HepG2 (cell line): ENCODE measurements around the gene SRRT. TPM values are rescaled to one million over a fixed set of nuclear protein-coding genes. Genes with fewer than 3 reads are reported as not detected.

Experiments used
- ATAC-seq: fragments of 200-7000 bp; cut with Tn5 transposase; 3 replicates; pipeline ENCODE4 v1.9.1; 2020; ENCODE audit warnings: mild to moderate bottlenecking, moderate library complexity
- BruUV-seq: library from RNA; stranded (reverse); fragments of 400-500 nt; replicated peaks from 2 replicates; lab custom pipeline; 2021; lab: Mats Ljungman, UMichigan
- CTCF ChIA-PET: fragments of 300-600 bp; formaldehyde crosslinking; extraction: SDS; loops from one replicate; lab custom pipeline; 2021; ENCODE audit warnings: low total read pairs, inconsistent platforms, low intra/inter-chr PET ratio; lab: Yijun Ruan, JAX
- POLR2A ChIA-PET: fragments of 350-600 bp; sonication (Branson Sonifier 250); formaldehyde crosslinking; loops from one replicate; lab custom pipeline; 2020; ENCODE audit warnings: antibody characterized with exemption, inconsistent platforms; lab: Yijun Ruan, JAX
- DNase-seq: peaks from one replicate; pipeline ENCODE4 v3.0.0-alpha.2; 2015; ENCODE audit warnings: low spot score
- FAIRE-seq: peaks from 3 replicates; lab custom pipeline; 2011; peaks lifted over from hg19 to GRCh38; lab: Jason Lieb, UNC
- H2AFZ ChIP-seq: one replicate; pipeline ENCODE4 v1.6.1; 2011; ENCODE audit warnings: low read length, inconsistent platforms
- H3K27ac ChIP-seq: fragments of 300-600 bp; 3 replicates; pipeline ENCODE4 v1.8.0; 2011; ENCODE audit warnings: mixed run types, mild to moderate bottlenecking, mixed read lengths, low read length, inconsistent platforms; ENCODE audit not compliant: insufficient read depth; ENCODE audit errors: extremely low read length
- H3K27me3 ChIP-seq, 2 experiments: fragments of 200-600 bp in 1 of 2; 2 replicates in 1 of 2; 3 replicates in 1 of 2; pipeline versions ENCODE4 v1.6.0 to v1.8.0; 2011; ENCODE audit warnings: low read length in 2 of 2, mild to moderate bottlenecking in 2 of 2, moderate library complexity in 2 of 2, inconsistent platforms in 1 of 2; ENCODE audit not compliant: insufficient read depth in 2 of 2, control insufficient read depth in 1 of 2
- H3K36me3 ChIP-seq, 2 experiments: fragments of 200-600 bp in 1 of 2; replicated peaks in 1 of 2; 2 replicates in 1 of 2; 3 replicates in 1 of 2; pipeline versions ENCODE4 v1.5.1 to v1.8.0; 2011; ENCODE audit warnings: low read length in 2 of 2, inconsistent platforms in 1 of 2; ENCODE audit not compliant: insufficient read depth in 2 of 2, control insufficient read depth in 1 of 2
- H3K4me1 ChIP-seq: 2 replicates; pipeline ENCODE4 v1.5.1; 2012; ENCODE audit warnings: low read length, inconsistent platforms; ENCODE audit not compliant: insufficient read depth
- H3K4me2 ChIP-seq: 2 replicates; pipeline ENCODE4 v1.6.0; 2011; ENCODE audit warnings: low read depth, low read length, inconsistent platforms
- H3K4me3 ChIP-seq, 3 experiments: fragments of 200-600 bp in 1 of 3; sonication (generic), shearing (Covaris generic) in 1 of 3; replicated peaks in 1 of 3; 2 replicates each; pipeline ENCODE4 v1.5.1; 2011 to 2016; ENCODE audit warnings: low read length in 3 of 3, inconsistent platforms in 2 of 3, low read depth in 2 of 3, mild to moderate bottlenecking in 2 of 3, control low read depth in 1 of 3, mixed read lengths in 1 of 3; ENCODE audit not compliant: insufficient read depth in 1 of 3
- H3K79me2 ChIP-seq: one replicate; pipeline ENCODE4 v1.6.1; 2011; ENCODE audit warnings: low read length, inconsistent platforms; ENCODE audit not compliant: insufficient read depth
- H3K9ac ChIP-seq: 2 replicates; pipeline ENCODE4 v1.6.0; 2011; ENCODE audit warnings: mild to moderate bottlenecking, low read depth, low read length, inconsistent platforms; ENCODE audit not compliant: insufficient read depth
- H3K9me3 ChIP-seq: 2 replicates; pipeline ENCODE4 v1.5.1; 2012; ENCODE audit warnings: mild to moderate bottlenecking, low read length
- H4K20me1 ChIP-seq: 2 replicates; pipeline ENCODE4 v1.6.0; 2011; ENCODE audit warnings: inconsistent platforms, mild to moderate bottlenecking, low read length, moderate library complexity; ENCODE audit not compliant: insufficient read depth
- AGO2 ChIP-seq: fragments of 200-400 bp; formaldehyde crosslinking; optimal IDR thresholded peaks from 2 replicates; pipeline ENCODE3; 2017; ENCODE audit warnings: mild to moderate bottlenecking, low read depth, low read length, moderate library complexity
- ARHGAP35 ChIP-seq: sonication (generic); formaldehyde crosslinking; IDR thresholded peaks from 2 replicates; pipeline ENCODE4 v1.9.0; 2022; ENCODE audit warnings: mild to moderate bottlenecking, inconsistent platforms, moderate library complexity, missing genetic modification reagents, borderline replicate concordance
- BCL6 ChIP-seq: IDR thresholded peaks from 2 replicates; pipeline ENCODE4 v1.6.1; 2016; ENCODE audit warnings: missing genetic modification reagents, missing compliant biosample characterization
- GTF2F1 ChIP-seq: fragments of 150-350 bp; IDR thresholded peaks from 2 replicates; pipeline ENCODE4 v1.6.1; 2014; ENCODE audit warnings: low read length
- HHEX ChIP-seq: IDR thresholded peaks from 2 replicates; pipeline ENCODE4 v1.6.1; 2016; ENCODE audit warnings: control low read depth
- JUNB ChIP-seq: sonication (generic); formaldehyde crosslinking; IDR thresholded peaks from 2 replicates; pipeline ENCODE4 v1.8.0; 2022; ENCODE audit warnings: missing genetic modification reagents, mild to moderate bottlenecking, borderline replicate concordance
- MEIS2 ChIP-seq: sonication (generic); formaldehyde crosslinking; IDR thresholded peaks from 2 replicates; pipeline ENCODE4 v1.9.0; 2021; ENCODE audit warnings: mild to moderate bottlenecking, missing genetic modification reagents
- MIER2 ChIP-seq: IDR thresholded peaks from 2 replicates; pipeline ENCODE4 v1.6.1; 2016; ENCODE audit warnings: missing biosample characterization, missing genetic modification reagents
- POGZ ChIP-seq: sonication (generic); formaldehyde crosslinking; IDR thresholded peaks from 2 replicates; pipeline ENCODE4 v1.4.0; 2020; ENCODE audit warnings: mild to moderate bottlenecking, missing genetic modification reagents
- SMAD3 ChIP-seq: sonication (generic); formaldehyde crosslinking; IDR thresholded peaks from 2 replicates; pipeline ENCODE4 v1.4.0; 2020; ENCODE audit warnings: missing genetic modification reagents
- SRSF1 ChIP-seq: fragments of 200-400 bp; formaldehyde crosslinking; optimal IDR thresholded peaks from 2 replicates; pipeline ENCODE3; 2017; ENCODE audit warnings: mild to moderate bottlenecking, low read depth, low read length, moderate library complexity
- TGIF2 ChIP-seq: IDR thresholded peaks from 2 replicates; pipeline ENCODE4 v1.6.1; 2016; ENCODE audit warnings: control low read depth, missing compliant biosample characterization
- TP53 ChIP-seq: sonication (generic); formaldehyde crosslinking; conservative IDR thresholded peaks from 2 replicates; pipeline ENCODE4 v1.4.0; 2020; ENCODE audit warnings: missing genetic modification reagents
- ZFX ChIP-seq: sonication (generic); formaldehyde crosslinking; IDR thresholded peaks from 2 replicates; pipeline ENCODE4 v1.4.0; 2020; ENCODE audit warnings: mild to moderate bottlenecking, low read depth, missing genetic modification reagents, moderate library complexity
- ZNF441 ChIP-seq: sonication (generic); formaldehyde crosslinking; IDR thresholded peaks from 2 replicates; pipeline ENCODE4 v1.7.0; 2021; ENCODE audit warnings: missing genetic modification reagents, borderline replicate concordance
- ZNF543 ChIP-seq: sonication (generic); formaldehyde crosslinking; IDR thresholded peaks from 2 replicates; pipeline ENCODE4 v1.4.0; 2020; ENCODE audit warnings: mild to moderate bottlenecking, missing genetic modification reagents
- ZNF749 ChIP-seq: sonication (generic); formaldehyde crosslinking; IDR thresholded peaks from 2 replicates; pipeline ENCODE4 v1.8.0; 2022; ENCODE audit warnings: mild to moderate bottlenecking, missing genetic modification reagents, moderate library complexity, borderline replicate concordance
- ZNF781 ChIP-seq: sonication (generic); formaldehyde crosslinking; IDR thresholded peaks from 2 replicates; pipeline ENCODE4 v1.5.1; 2020; ENCODE audit warnings: borderline replicate concordance, mild to moderate bottlenecking, missing genetic modification reagents; ENCODE audit errors: not compliant biosample characterization
- ZSCAN31 ChIP-seq: sonication (generic); formaldehyde crosslinking; IDR thresholded peaks from 2 replicates; pipeline ENCODE4 v1.5.0; 2020; ENCODE audit warnings: low read depth, mild to moderate bottlenecking, missing genetic modification reagents
- WGBS: methylation state at CpG from one replicate; pipeline ENCODE4 v1.1.6; 2017; ENCODE audit warnings: low lambda C conversion rate; 5-methylcytosine and 5-hydroxymethylcytosine counted together
- in situ Hi-C: cut with HindIII; loops from 2 replicates; pipeline ENCODE4 v1.10.0; 2017; ENCODE audit warnings: low pct_unique_long_range_greater_than_20kb; ENCODE audit not compliant: extremely low pct_ligation_motif_present
- intact Hi-C: fragments of 100-400 bp; cut with micrococcal nuclease; formaldehyde crosslinking; loops from one replicate; pipeline ENCODE4 v1.10.0; 2022; ENCODE audit not compliant: unreplicated experiment
- polyA plus RNA-seq, 8 experiments: library from polyadenylated mRNA; depleted of rRNA in 3 of 8; stranded (reverse) in 7 of 8; unstranded in 1 of 8; fragments of >200 nt; fragmentation: Illumina TruSeq in 4 of 8; extraction: Trizol in 4 of 8; gene quantifications; 2 replicates each; pipeline versions ENCODE4 v1.2.1 to v1.2.3, GENCODE V29; 2011 to 2016; ENCODE audit warnings: low read depth in 4 of 8, missing spikeins in 1 of 8, mixed read lengths in 1 of 8; ENCODE audit not compliant: insufficient read depth in 1 of 8
- total RNA-seq, 5 experiments: library from RNA; depleted of rRNA; stranded (reverse); fragments of >200 nt; fragmentation: Illumina TruSeq; extraction: Trizol; gene quantifications; 2 replicates each; pipeline ENCODE4 v1.2.3, GENCODE V29; 2016; ENCODE audit warnings: low read depth in 1 of 5
- TF ChIP-seq, protein P1 (sequence below): IDR thresholded peaks from 2 replicates; pipeline ENCODE4 v1.6.1; 2012; ENCODE audit warnings: inconsistent platforms
- TF ChIP-seq, protein P2 (sequence below): sonication (generic); formaldehyde crosslinking; IDR thresholded peaks from 2 replicates; pipeline ENCODE4 v1.4.0; 2020; ENCODE audit warnings: missing genetic modification reagents
- TF ChIP-seq, protein P3 (sequence below): sonication (generic); formaldehyde crosslinking; IDR thresholded peaks from 2 replicates; pipeline ENCODE4 v1.4.0; 2020; ENCODE audit warnings: missing genetic modification reagents

Gene SRRT
- total and polyA plus RNA-seq, 2 of the 13 experiments (the other 11 are each of a cell fraction or from before 2014, with no cell fraction given): 26.2 to 106 TPM

DNA sequence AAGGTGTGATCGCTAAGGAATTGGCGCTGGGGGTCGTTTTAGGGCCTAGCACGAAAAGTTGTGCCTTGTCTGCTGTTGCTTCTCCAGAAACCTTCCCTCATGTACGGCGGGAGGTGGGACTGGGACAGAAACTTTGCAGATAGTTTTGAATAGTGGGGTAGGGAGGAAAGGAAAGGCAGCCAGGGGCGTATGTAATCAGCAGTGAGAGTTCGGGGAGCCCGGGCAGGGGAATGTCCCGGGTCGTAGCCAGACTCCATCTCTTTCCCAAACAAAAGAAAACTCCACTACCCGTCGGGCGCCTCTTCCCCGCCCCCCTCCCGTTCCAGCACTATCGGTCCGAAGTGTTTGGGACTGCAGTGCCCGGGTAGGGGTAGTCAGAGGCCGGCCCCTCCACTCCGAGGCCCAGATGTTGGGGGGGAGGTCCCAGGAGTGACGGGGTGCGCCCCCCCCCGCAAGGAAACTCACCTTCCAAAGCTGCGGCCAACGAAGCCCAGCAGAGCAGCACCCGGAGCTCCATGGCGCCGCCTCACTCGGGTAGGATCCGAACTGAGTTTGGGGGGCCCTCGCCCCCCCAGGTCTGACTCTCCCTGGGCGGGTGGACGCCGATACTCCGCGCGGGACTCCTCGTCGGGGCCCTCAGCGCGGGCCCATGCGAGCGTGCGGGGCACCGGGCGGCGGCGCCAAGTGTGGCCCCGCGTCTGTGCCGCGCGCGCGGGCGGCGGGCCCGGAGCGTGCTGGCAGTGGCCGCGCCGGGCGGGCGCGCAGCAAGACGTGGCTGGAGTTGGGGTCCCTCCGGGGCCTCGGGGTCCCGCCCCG, 48.2 kb upstream of the SRRT start:
- Histone ChIP-seq H3K4me1 (peaks cover 63% of the 10 kb centered on the region), H3K36me3 (peaks cover 14 to 20% of the 10 kb centered on the region in 2 experiments; a peak in 3 of 5 replicates), H3K79me2 (peaks cover 36% of the 10 kb centered on the region), H3K4me3 (peak overlapping the region; percentile 81 to 90 (median 87)), H3K27ac (peak overlapping the region; percentile 69), H3K4me2 (peak overlapping the region; percentile 95), H4K20me1 (peaks cover 13% of the 10 kb centered on the region; the same call in 1 of the 2 replicates), H3K9ac (peak overlapping the region; percentile 78), H2AFZ (no peak overlapping the region), H3K9me3 (no peaks in the 10 kb centered on the region), H3K27me3 (no peaks in the 10 kb centered on the region; a peak in 2 of 5 replicates)
- no peak for FAIRE-seq
- intact Hi-C loops: loop anchor here (1.0 kb wide), 1 partner anchor 25 kb away; no protein-coding TSS in a partner anchor
- POLR2A ChIA-PET: interaction anchor here (0.8 to 4.1 kb wide), 14 partner anchors 8 to 240 kb away, joined by 3 to 69 read pairs (median 6); partner anchors contain the start of genes FBXO24, GIGYF1, LRCH4 and MOSPD3
- no peak for DNase-seq
- under 1% methylated on average over 21 of the region's 71 CpGs for WGBS
- no TSS peak for BruUV-seq
- in situ Hi-C loops: no loop called here
- CTCF ChIA-PET: interaction anchor here (1.5 kb wide), 1 partner anchor 27 kb away, joined by 5 read pairs; no protein-coding TSS in a partner anchor
- ATAC-seq: peak; percentile 18
- TF ChIP-seq TGIF2 (CRISPR knock-in tag) (peak; percentile 4; the same call in 1 of the 2 replicates), HHEX (CRISPR knock-in tag) (no peak), ARHGAP35 (no peak), ZNF781 (no peak), GTF2F1 (no peak), AGO2 (peak; percentile 68), SMAD3 (CRISPR knock-in tag) (no peak), TP53 (CRISPR knock-in tag) (no peak), ZNF749 (CRISPR knock-in tag) (no peak), MEIS2 (no peak), BCL6 (no peak), MIER2 (CRISPR knock-in tag) (no peak), SRSF1 (peak; percentile 82), ZSCAN31 (CRISPR knock-in tag) (0 out of 2 replicates have a peak, but pooled peaks have one; percentile 12), POGZ (CRISPR knock-in tag) (0 out of 2 replicates have a peak, but pooled peaks have one; percentile 18), ZNF543 (CRISPR knock-in tag) (0 out of 2 replicates have a peak, but pooled peaks have one; percentile 4), JUNB (CRISPR knock-in tag) (no peak), ZFX (CRISPR knock-in tag) (peak; percentile 6; the same call in 1 of the 2 replicates), ZNF441 (CRISPR knock-in tag) (0 out of 2 replicates have a peak, but pooled peaks have one; percentile 23)
- TF ChIP-seq, protein P1, sequence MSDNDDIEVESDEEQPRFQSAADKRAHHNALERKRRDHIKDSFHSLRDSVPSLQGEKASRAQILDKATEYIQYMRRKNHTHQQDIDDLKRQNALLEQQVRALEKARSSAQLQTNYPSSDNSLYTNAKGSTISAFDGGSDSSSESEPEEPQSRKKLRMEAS: 0 out of 2 replicates have a peak, but pooled peaks have one; percentile 10
- TF ChIP-seq, protein P2, sequence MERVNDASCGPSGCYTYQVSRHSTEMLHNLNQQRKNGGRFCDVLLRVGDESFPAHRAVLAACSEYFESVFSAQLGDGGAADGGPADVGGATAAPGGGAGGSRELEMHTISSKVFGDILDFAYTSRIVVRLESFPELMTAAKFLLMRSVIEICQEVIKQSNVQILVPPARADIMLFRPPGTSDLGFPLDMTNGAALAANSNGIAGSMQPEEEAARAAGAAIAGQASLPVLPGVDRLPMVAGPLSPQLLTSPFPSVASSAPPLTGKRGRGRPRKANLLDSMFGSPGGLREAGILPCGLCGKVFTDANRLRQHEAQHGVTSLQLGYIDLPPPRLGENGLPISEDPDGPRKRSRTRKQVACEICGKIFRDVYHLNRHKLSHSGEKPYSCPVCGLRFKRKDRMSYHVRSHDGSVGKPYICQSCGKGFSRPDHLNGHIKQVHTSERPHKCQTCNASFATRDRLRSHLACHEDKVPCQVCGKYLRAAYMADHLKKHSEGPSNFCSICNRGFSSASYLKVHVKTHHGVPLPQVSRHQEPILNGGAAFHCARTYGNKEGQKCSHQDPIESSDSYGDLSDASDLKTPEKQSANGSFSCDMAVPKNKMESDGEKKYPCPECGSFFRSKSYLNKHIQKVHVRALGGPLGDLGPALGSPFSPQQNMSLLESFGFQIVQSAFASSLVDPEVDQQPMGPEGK (CRISPR knock-in tag): 0 out of 2 replicates have a peak, but pooled peaks have one; percentile 29
- TF ChIP-seq, protein P3, sequence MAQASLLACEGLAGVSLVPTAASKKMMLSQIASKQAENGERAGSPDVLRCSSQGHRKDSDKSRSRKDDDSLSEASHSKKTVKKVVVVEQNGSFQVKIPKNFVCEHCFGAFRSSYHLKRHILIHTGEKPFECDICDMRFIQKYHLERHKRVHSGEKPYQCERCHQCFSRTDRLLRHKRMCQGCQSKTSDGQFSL: 0 out of 2 replicates have a peak, but pooled peaks have one; percentile 37
